Omental fat pad (tissue), 4 donors: ENCODE data around the gene HLA-DOB. TPM values are rescaled to one million over a fixed set of nuclear protein-coding genes. Genes with fewer than 3 reads are reported as not detected.

Experiments
- ATAC-seq: fragments of 150-250 bp; one replicate; pipeline ENCODE4 v1.9.1; 2016; ENCODE audit warnings: mild to moderate bottlenecking, moderate library complexity; ENCODE audit not compliant: low FRiP score
- DNase-seq: peaks from one replicate; pipeline ENCODE4 v3.0.0-alpha.2; 2019; ENCODE audit warnings: low spot score
- CTCF ChIP-seq, 3 donors: fragments of 450-650 bp; IDR thresholded peaks; one replicate each; pipeline ENCODE4 v1.5.1; 2016 to 2017; ENCODE audit warnings: antibody characterized with exemption in 3 of 3, mild to moderate bottlenecking in 3 of 3, moderate library complexity in 2 of 3
- total RNA-seq, 4 donors: library from RNA; depleted of rRNA; stranded (reverse); fragments of >200 nt; gene quantifications; one replicate each; pipeline ENCODE4 v1.1.0, GENCODE V29; 2016

HLA-DOB gene
- 1 to 10 TPM in 2 of 4 donors, under 1 TPM in 1, not detected in 1; 0.56 to 2.8 (median 1.6) TPM for total RNA-seq

- ATAC-seq, result no peak
- TF ChIP-seq CTCF (IDR thresholded peaks at IDR 0.05), result no peak
- DNase-seq, result no peak
Observed at GRCh38 chr6:32816746-32817204, at the start of gene HLA-DOB. HLA-DOB (minus strand) TSS chr6:32817002; CDS start chr6:32816951, 51 bp downstream.

- ATAC-seq (no peak), DNase-seq (no peak)
- no peak for TF ChIP-seq CTCF (IDR thresholded peaks at IDR 0.05)
Observed at GRCh38 chr6:32865724-32866443, 49.1 kb upstream of the HLA-DOB start.

GRCh38 chr6:32862725-32863124 is 45.9 kb upstream of the HLA-DOB start:
- DNase-seq, result no peak
- no peak for ATAC-seq
- TF ChIP-seq CTCF (IDR thresholded peaks at IDR 0.05), result no peak

GRCh38 chr6:32860674-32861073 is 43.9 kb upstream of the HLA-DOB start:
- DNase-seq (no peak), ATAC-seq (no peak)
- TF ChIP-seq CTCF (IDR thresholded peaks at IDR 0.05), result no peak

- no peak for TF ChIP-seq CTCF (IDR thresholded peaks at IDR 0.05)
- ATAC-seq (no peak), DNase-seq (no peak)
Observed at GRCh38 chr6:32858194-32858593, 41.4 kb upstream of the HLA-DOB start.

- no peak for ATAC-seq
- TF ChIP-seq CTCF (IDR thresholded peaks at IDR 0.05), result no peak
- DNase-seq, result no peak
Observed at GRCh38 chr6:32857156-32857891, 40.5 kb upstream of the HLA-DOB start.
